ENCODE results near the gene DENND1A. TPM values are rescaled to one million over a fixed set of nuclear protein-coding genes. Genes with fewer than 3 reads are reported as not detected.

DENND1A gene
- total RNA-seq, 4 donors from 2014 or later: 17.6 to 33.8 (median 22.9) TPM

DNA sequence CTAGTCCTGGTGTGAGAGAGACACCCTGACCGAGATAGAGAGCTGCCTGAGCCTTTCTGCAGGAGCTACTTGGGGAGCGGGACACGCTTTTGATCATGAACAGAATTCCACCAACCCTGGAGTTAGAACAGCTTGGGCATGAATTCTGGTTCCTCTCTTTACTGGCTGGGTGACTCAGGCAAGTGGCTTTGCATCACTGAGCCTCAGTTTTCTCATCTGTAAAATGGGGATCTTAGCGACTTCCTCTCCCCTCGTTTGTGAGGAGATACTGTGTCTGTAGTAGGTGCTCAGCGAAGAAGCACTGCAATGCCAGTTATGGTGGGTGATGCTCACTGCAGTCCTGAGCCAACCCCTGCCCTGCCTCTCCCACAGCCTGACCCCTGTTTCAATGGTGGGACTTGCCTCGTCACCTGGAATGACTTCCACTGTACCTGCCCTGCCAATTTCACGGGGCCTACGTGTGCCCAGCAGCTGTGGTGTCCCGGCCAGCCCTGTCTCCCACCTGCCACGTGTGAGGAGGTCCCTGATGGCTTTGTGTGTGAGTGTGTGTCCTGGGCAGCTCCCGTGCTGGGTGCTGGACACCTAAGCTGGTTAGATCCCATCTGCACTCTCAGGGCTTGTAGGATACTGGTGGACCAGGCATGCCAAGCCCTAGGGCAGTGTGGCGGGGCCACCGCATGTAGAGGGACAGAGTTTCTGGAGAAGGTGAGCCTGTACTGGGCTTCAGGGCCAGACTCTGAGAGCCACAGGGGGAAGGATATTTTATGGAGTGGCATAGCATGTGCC is 557.9 kb downstream of the DENND1A start:
- TF ChIP-seq, protein P1, sequence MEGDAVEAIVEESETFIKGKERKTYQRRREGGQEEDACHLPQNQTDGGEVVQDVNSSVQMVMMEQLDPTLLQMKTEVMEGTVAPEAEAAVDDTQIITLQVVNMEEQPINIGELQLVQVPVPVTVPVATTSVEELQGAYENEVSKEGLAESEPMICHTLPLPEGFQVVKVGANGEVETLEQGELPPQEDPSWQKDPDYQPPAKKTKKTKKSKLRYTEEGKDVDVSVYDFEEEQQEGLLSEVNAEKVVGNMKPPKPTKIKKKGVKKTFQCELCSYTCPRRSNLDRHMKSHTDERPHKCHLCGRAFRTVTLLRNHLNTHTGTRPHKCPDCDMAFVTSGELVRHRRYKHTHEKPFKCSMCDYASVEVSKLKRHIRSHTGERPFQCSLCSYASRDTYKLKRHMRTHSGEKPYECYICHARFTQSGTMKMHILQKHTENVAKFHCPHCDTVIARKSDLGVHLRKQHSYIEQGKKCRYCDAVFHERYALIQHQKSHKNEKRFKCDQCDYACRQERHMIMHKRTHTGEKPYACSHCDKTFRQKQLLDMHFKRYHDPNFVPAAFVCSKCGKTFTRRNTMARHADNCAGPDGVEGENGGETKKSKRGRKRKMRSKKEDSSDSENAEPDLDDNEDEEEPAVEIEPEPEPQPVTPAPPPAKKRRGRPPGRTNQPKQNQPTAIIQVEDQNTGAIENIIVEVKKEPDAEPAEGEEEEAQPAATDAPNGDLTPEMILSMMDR (IDR thresholded peaks at IDR 0.05; ENCODE audit: low read depth): no peak

DNA sequence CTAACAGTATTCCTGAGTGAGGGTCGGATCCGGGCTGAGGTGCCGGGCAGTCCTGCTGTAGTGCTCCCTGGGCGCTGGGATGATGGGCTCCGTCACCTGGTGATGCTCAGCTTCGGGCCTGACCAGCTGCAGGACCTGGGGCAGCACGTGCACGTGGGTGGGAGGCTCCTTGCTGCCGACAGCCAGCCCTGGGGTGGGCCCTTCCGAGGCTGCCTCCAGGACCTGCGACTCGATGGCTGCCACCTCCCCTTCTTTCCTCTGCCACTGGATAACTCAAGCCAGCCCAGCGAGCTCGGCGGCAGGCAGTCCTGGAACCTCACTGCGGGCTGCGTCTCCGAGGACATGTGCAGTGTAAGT is 558.7 kb downstream of the DENND1A start:
- TF ChIP-seq, protein P1 (IDR thresholded peaks at IDR 0.05; ENCODE audit: low read depth): no peak

DNA sequence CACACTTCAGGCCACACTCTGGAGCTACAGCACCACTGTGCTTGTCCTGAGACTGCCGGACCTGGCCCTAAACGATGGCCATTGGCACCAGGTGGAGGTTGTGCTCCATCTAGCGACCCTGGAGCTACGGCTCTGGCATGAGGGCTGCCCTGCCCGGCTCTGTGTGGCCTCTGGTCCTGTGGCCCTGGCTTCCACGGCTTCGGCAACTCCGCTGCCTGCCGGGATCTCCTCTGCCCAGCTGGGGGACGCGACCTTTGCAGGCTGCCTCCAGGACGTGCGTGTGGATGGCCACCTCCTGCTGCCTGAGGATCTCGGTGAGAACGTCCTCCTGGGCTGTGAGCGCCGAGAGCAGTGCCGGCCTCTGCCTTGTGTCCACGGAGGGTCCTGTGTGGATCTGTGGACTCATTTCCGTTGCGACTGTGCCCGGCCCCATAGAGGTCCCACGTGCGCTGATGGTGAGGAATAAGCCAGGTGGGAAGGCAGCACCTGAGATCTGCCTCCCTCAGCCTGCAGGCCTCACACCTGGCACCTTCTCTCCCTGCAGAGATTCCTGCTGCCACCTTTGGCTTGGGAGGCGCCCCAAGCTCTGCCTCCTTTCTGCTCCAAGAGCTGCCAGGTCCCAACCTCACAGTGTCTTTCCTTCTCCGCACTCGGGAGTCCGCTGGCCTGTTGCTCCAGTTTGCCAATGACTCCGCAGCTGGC is 559.2 kb downstream of the DENND1A start:
- TF ChIP-seq, protein P1 (IDR thresholded peaks at IDR 0.05; ENCODE audit: low read depth): no peak

DNA sequence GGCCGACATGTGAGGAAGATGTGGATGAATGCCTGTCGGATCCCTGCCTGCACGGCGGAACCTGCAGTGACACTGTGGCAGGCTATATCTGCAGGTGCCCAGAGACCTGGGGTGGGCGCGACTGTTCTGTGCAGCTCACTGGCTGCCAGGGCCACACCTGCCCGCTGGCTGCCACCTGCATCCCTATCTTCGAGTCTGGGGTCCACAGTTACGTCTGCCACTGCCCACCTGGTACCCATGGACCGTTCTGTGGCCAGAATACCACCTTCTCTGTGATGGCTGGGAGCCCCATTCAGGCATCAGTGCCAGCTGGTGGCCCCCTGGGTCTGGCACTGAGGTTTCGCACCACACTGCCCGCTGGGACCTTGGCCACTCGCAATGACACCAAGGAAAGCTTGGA is 559.8 kb downstream of the DENND1A start:
- TF ChIP-seq, protein P1 (IDR thresholded peaks at IDR 0.05; ENCODE audit: low read depth): no peak

DNA sequence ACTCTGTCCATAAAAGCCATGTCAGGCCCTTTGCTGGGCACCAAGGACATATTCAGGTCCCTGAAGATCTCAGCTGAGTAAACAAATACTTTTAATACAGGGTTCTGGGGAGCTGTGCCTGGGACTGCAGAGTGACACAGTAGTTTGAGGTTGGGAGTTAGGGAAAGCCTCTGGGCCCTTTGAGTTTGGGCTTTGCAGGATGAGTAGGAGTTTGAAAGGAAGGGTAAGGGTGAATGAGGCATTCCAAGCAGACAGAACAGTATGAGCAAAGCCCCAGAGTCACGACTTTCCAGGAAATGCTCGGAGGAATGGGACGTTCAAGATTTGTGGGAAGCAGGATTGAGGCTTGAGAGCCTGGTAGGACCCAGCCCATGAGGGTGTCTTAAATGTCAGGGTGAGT is 560.6 kb downstream of the DENND1A start:
- TF ChIP-seq, protein P1 (IDR thresholded peaks at IDR 0.05; ENCODE audit: low read depth): no peak

DNA sequence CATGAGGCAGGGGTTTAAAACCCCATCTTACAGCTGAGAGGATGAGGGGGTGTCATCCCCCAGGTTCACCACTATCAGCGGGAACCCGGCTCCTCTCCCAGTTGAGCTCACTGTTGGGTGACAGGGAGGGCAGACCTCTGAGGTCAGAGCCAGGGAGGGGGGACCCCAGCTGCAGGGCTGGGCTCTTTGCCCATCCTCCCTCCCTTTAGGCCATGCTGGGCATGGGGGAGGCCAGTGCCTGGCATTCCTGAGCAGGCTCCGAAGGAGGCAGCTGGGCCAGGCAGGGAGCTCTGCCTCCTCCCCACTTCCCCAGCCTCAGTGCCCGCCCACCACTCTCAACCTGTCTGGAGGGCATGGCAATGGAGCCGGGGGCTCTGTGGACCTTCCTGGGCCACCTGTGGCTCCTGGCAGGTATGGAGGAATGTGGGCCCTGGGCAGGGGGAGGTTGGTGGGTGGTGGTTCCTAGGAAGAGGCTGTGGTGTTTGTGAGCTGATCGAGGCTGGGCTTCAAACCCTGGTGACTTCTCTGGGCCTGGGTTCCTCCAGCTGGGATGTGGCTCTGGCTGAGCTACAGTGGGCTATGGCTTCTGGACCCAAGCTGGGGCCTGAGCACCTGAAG is 561.3 kb downstream of the DENND1A start:
- TF ChIP-seq, protein P1 (IDR thresholded peaks at IDR 0.05; ENCODE audit: low read depth): no peak

DNA sequence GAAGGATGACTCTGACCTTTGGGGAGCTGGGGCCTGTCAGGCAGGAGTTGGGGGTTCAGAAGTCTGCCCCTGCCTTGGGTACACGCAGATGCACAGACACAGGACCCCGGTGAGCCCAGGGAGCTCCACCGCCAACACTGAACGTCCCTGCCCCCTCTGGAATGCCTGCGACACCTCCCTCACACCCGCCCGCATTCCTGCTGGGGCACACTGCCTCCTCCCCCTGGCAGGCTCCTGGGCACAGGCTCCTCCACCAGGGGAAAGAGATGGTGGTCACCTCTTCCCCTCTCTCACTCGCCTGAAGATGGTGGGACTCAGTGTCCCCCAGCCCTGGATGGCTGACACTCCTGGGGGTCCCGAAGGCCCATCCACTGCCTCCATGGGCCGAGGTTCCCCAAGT is 561.9 kb downstream of the DENND1A start:
- TF ChIP-seq, protein P1 (IDR thresholded peaks at IDR 0.05; ENCODE audit: low read depth): no peak

All from subcutaneous adipose tissue (tissue), 4 donors.